Measurements from ENCODE around the gene EYA3. TPM values are rescaled to one million over a fixed set of nuclear protein-coding genes. Genes with fewer than 3 reads are reported as not detected.

EYA3 gene
- total and polyA plus RNA-seq, 2 of the 8 experiments (the other 6 are each of a cell fraction or from before 2014, with no cell fraction given): 15.0 to 33.9 TPM

DNA sequence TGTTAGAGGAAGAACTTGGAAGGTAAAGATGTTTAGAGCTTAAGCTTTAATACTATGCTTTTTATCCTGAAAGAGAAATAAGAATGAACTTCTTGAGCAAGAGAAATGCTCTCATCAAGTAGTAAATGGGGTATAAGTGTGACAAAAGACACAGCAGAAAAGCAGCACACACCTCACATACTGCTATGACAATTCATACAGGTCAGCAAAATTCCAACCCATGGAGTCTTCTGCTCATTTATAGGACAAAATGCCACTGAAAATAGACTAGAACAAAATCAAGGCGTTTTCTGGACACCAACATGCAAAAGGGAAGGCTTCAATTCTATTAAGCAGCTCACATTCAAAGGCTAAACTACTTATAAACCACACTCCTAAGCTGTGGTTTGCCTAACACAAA is 61.2 kb downstream of the EYA3 start:
- Histone ChIP-seq H3K27ac (ENCODE audit: low read depth, low read length) (no peak overlapping the region), H3K4me3 (ENCODE audit: extremely low read depth in 1 of 4, insufficient read depth in 2 of 4, low read depth in 3 of 4, low read length in 4 of 4) (no peak overlapping the region), H3K4me2 (ENCODE audit: insufficient read depth in 1 of 2, low read depth in 2 of 2, low read length in 2 of 2) (no peak overlapping the region), H3K4ac (replicated peaks; ENCODE audit: insufficient read length, low read depth, low read length) (no peak overlapping the region), H3K18ac (ENCODE audit: extremely low read depth, low read length) (no peak overlapping the region), H2BK15ac (ENCODE audit: low read length) (no peak overlapping the region), H3K14ac (ENCODE audit: insufficient read length) (no peak overlapping the region), H4K5ac (ENCODE audit: insufficient read length, low read depth, low read length) (no peak overlapping the region), H4K8ac (ENCODE audit: extremely low read depth, insufficient read depth, low read length) (no peak overlapping the region), H3K56ac (replicated peaks; ENCODE audit: insufficient read length, low read depth, low read length) (no peak overlapping the region), H3K9me3 (ENCODE audit: insufficient read depth in 2 of 2, low read depth in 1 of 2, low read length in 1 of 2) (no peaks in the 10 kb centered on the region), H3K36me3 (ENCODE audit: control insufficient read depth in 2 of 4, insufficient read depth in 4 of 4, low read length in 3 of 4) (no peaks in the 10 kb centered on the region), H3K4me1 (replicated peaks in 1 of 4; ENCODE audit: control insufficient read depth in 3 of 4, insufficient read depth in 4 of 4, low read length in 3 of 4) (no peaks in the 10 kb centered on the region), H2BK5ac (ENCODE audit: low read depth, low read length) (no peak overlapping the region), H3K79me1 (ENCODE audit: low read depth, low read length) (no peaks in the 10 kb centered on the region), H2BK120ac (replicated peaks; ENCODE audit: low read depth, low read length) (no peak overlapping the region), H4K20me1 (replicated peaks in 1 of 2; ENCODE audit: control insufficient read depth in 1 of 2, insufficient read depth in 2 of 2, low read length in 2 of 2) (peaks cover 0 to 2% of the 10 kb centered on the region in 2 experiments), H3K23ac (ENCODE audit: insufficient read length) (no peak overlapping the region), H4K91ac (replicated peaks; ENCODE audit: insufficient read length, low read length) (no peak overlapping the region), H3K9ac (replicated peaks in 1 of 4; ENCODE audit: extremely low read depth in 1 of 4, low read depth in 3 of 4, low read length in 3 of 4) (no peak overlapping the region), H3K23me2 (ENCODE audit: low read depth, low read length) (no peaks in the 10 kb centered on the region), H2AFZ (ENCODE audit: low read length) (no peak overlapping the region), H3K79me2 (ENCODE audit: control insufficient read depth in 1 of 2, insufficient read depth in 2 of 2, low read length in 2 of 2) (no peaks in the 10 kb centered on the region), H2AK5ac (ENCODE audit: low read depth, low read length) (no peak overlapping the region), H3K27me3 (replicated peaks in 1 of 4; ENCODE audit: control insufficient read depth in 3 of 4, extremely low read depth in 1 of 4, insufficient read depth in 3 of 4, low read length in 3 of 4) (no peaks in the 10 kb centered on the region), H2BK12ac (ENCODE audit: low read depth, low read length) (no peak overlapping the region), H2BK20ac (ENCODE audit: low read length) (no peak overlapping the region)
- DNase-seq (ENCODE audit: low read depth in 1 of 2, low spot score in 2 of 2) (no peak), FAIRE-seq (no peak)
- CTCF ChIA-PET (ENCODE audit: partially characterized antibody): no interaction called here
- POLR2A ChIA-PET (ENCODE audit: partially characterized antibody): interaction anchor here (0.7 kb wide), 1 partner anchor 47 kb away, joined by 3 read pairs; no protein-coding TSS in a partner anchor
- 84% methylated on average over 1 of the region's 1 CpG; no CpG with 5 or more reads in 1 of the 2 experiments for WGBS, 2 experiments (ENCODE audit: extremely low coverage in 1 of 2, insufficient coverage in 1 of 2, insufficient read length in 1 of 2, insufficient replicate concordance in 2 of 2, low coverage in 1 of 2, low lambda C conversion rate in 2 of 2, missing lambda C conversion rate in 1 of 2)
- TF ChIP-seq EGR1 (IDR thresholded peaks at IDR 0.05; ENCODE audit: borderline replicate concordance, low read depth, low read length): no peak
- no peak for TF ChIP-seq SRF (IDR thresholded peaks at IDR 0.05; ENCODE audit: low read depth, low read length)
- no peak for TF ChIP-seq CBX8 (IDR thresholded peaks at IDR 0.05; ENCODE audit: borderline replicate concordance, low read depth, low read length)
- no peak for TF ChIP-seq SIN3A (conservative IDR thresholded peaks at IDR 0.05 in 1 of 2, IDR thresholded peaks at IDR 0.05 in 1 of 2; ENCODE audit: low read depth in 1 of 2, low read length in 2 of 2)
- TF ChIP-seq JUN (IDR thresholded peaks at IDR 0.05; ENCODE audit: low read depth, low read length): no peak
- no peak for TF ChIP-seq PHF8 (conservative IDR thresholded peaks at IDR 0.05; ENCODE audit: low read depth, low read length)
- TF ChIP-seq, protein P1, sequence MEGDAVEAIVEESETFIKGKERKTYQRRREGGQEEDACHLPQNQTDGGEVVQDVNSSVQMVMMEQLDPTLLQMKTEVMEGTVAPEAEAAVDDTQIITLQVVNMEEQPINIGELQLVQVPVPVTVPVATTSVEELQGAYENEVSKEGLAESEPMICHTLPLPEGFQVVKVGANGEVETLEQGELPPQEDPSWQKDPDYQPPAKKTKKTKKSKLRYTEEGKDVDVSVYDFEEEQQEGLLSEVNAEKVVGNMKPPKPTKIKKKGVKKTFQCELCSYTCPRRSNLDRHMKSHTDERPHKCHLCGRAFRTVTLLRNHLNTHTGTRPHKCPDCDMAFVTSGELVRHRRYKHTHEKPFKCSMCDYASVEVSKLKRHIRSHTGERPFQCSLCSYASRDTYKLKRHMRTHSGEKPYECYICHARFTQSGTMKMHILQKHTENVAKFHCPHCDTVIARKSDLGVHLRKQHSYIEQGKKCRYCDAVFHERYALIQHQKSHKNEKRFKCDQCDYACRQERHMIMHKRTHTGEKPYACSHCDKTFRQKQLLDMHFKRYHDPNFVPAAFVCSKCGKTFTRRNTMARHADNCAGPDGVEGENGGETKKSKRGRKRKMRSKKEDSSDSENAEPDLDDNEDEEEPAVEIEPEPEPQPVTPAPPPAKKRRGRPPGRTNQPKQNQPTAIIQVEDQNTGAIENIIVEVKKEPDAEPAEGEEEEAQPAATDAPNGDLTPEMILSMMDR (IDR thresholded peaks at IDR 0.05; ENCODE audit: control extremely low read depth in 1 of 3, insufficient read depth in 1 of 3, low read depth in 1 of 3, low read length in 3 of 3): no peak
- TF ChIP-seq KDM1A (IDR thresholded peaks at IDR 0.05; ENCODE audit: borderline replicate concordance, low read length): no peak
- TF ChIP-seq FOSL1 (IDR thresholded peaks at IDR 0.05; ENCODE audit: insufficient read depth, low read depth, low read length): no peak
- TF ChIP-seq CTBP2 (IDR thresholded peaks at IDR 0.05; ENCODE audit: borderline replicate concordance, insufficient read depth, insufficient read length, low read length): no peak
- no peak for TF ChIP-seq HDAC6 (IDR thresholded peaks at IDR 0.05; ENCODE audit: low read depth, low read length)

Data from H1 (cell line).